Cerebellar cortex (tissue), 1 donor: ENCODE measurements around the gene NR1I2.

Source experiments
- DNase-seq: peaks from one replicate; pipeline ENCODE4 v3.0.0-alpha.2; 2015; ENCODE audit warnings: low spot score

NR1I2 gene

DNA sequence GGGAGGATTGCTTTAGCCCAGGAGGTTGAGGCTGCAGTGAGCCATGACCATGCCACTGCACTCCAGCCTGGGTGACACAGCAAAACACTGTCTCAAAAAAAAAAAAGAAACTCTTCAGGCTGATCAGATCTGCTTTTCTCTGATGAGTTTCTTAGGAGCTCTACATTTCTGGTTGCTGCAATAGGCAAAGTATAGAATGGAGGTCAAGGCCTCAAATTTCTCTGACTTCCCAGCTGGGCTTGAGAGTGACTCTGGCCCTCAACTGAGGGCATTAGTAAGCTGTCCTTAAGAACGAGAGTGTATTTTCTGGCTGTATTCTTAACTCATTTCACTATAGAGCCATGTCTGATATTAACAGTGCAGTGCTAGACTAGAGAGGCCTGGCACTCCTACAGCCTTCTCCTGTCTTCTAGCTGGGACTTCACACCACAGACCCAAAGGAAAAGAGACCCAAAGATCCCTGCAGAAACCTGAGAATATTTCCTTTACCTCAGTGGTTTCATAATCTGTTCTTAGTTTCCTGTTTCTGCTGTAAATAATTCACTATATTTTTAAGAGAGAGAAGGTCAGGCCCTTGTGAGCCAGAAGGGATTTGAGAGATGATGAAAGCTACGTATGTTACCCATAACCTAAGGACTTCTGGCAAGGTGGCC, 2.0 kb upstream of the NR1I2 start:
- DNase-seq: no peak

DNA sequence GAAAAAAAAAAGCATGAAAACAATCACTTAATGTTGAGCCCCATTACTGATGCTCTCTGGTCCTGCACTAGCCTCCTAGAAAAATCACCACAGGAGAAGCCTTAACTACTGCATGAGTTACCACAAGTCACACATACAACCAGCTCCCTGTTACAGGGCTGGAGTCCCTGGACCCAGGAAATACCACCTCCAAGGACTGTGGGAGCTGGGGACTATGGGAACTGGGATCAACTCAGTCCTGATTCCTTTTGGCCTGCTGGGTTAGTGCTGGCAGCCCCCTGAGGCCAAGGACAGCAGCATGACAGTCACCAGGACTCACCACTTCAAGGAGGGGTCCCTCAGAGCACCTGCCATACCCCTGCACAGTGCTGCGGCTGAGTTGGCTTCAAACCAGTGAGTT, 559 bp downstream of the NR1I2 start:
- no peak for DNase-seq

DNA sequence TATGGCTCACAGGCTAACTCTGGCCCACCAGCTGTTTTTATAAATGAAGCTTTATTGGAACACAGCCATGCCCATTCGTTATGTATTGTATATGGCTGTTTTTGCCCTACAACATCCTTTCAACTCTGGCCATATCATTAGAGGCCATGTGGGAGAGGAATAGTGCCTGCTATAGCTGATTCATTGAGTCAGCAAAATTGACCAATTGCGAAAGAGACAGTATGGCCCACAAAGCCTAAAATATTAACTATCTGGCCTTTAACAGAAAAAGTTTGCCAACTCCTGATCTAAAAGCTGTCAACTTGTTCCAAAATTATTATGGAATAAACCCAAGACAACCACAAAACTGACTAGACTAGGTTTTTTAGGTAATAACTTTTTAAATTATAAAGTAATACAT, 1.4 kb downstream of the NR1I2 start:
- DNase-seq: no peak

DNA sequence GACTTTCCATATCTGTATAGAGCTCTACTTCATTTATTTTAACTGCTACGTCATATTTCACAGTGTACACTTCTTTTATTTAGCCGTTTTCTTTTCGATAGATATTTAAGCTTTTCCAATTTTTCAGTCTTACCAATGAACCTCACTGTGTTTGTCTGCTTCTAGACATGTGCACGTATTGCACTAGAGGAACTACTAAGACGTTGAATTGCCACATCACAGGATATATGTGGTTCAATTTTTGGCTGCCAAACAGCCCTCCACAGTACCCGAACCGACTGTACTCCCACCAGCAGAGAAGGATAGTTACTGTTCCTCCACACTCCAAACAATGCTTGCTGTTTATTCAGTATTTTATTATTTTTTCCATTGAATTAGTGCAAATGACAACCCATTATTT, 2.0 kb downstream of the NR1I2 start:
- DNase-seq: no peak

DNA sequence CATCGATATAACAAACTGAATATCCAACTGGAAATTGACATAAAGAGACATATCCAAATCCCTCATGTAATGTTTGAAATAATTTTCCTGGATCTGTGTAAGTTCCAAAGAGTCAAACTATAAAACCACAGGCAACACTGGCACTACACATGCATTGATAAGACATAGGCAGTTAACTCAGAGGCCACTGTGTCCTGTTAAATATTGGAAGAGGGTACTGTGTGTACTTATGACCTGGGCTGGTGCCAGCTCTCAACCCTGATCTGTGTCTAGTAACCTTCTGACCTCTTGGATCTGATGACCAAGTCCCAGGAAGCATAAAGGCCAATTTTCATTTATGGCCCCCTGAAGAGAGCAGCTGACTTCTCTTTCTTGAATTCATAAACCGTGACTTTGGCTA, 4.5 kb downstream of the NR1I2 start:
- no peak for DNase-seq

DNA sequence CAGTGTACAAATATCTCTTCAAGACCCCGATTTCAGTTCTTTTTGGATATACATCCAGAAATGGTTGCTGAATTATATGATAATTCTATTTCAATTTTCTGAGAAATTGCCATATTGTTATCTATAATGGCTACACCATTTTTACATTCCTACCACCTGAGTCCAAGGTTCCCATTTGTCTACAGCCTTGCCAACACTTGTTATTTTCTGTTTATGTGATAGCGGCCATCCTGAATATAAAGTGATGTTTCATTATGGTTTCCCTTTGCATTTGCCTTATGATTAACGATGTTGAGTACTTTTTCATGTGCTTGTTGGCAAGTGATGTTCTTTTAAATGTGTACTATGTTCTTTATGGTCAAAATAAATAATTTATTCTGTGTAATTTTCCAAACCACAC, 8.5 kb downstream of the NR1I2 start:
- no peak for DNase-seq

DNA sequence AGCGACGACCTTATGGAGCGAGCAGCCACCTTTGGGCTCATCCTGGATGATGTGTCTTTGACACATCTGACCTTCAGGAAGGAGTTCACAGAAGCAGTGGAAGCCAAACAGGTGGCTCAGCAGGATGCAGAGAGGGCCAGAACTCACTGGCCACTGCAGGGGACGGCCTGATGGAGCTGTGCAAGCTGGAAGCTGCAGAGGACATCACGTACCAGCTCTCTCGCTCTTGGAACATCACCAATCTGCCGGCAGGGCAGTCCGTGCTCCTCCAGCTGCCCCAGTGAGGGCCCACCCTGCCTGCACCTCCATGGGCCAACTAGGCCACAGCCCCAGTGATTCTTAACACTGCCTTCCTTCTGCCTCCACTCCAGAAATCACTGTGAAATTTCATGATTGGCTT, 10.4 kb downstream of the NR1I2 start:
- DNase-seq: no peak

DNA sequence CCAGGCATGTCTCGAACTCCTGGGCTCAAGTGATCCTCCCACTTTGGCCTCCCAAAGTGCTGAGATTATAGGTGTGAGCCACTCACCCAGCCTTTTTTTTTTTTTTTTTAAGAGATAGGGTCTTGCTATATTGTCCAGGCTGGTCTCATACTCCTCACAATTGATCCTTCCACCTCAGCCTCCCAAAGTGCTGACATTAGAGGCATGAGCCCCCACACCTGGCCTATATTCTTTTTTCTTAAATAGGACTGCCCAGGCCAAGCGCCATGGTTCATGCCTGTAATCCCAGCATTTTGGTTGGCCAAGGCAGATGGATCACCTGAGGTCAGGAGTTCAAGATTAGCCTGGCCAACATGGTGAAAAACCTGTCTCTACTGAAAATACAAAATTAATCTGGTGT, 12.5 kb downstream of the NR1I2 start:
- no peak for DNase-seq

DNA sequence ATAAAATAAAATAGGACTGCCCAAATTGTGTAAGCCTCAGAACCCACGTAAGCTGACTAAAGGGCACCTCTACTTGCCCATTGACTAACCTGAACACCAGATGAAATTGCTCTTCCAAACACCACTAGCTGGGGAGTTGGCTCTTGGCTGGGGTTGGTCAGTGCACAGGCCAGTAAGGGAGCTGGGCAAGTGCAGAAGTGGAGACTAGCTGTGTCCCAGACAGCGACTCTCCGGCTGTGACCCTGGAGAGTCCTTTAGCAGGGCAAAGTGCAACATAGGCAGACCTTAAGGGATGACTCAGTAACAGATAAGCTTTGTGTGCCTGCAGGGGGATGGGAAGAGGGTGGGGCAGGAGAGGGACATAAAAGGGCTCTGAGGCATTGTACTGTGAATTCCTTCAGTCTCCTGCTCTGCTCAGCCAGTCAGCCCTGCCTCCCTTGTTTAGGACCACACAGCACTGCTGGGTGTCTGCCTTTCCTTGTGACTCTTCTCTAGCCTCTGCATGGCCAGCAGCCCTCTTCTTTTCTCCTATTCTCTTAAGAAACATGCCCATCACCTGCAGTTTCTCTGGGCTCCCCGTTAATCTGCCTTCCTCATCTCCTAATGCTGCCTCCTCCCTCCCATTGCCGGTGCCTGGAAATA, 13.2 kb downstream of the NR1I2 start:
- DNase-seq: no peak

DNA sequence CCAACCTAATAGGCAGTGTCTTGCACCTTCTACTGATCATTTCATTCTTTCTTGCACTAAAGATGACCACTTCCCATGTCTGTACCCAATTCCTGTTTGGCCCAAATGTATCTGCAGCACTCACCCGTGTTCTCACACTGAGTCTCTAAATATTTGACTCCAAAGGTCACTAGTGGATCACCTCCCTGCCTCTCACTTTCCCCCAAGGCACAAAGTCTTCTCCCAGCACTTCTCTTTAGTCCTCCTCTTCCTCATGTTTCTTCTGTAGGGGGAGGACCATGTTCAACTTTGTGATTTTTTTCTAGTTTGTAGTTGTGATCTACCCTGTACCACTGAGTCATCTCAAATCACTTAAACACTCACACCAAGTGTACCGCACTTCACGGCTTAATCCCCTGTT, 13.9 kb downstream of the NR1I2 start:
- DNase-seq: no peak

DNA sequence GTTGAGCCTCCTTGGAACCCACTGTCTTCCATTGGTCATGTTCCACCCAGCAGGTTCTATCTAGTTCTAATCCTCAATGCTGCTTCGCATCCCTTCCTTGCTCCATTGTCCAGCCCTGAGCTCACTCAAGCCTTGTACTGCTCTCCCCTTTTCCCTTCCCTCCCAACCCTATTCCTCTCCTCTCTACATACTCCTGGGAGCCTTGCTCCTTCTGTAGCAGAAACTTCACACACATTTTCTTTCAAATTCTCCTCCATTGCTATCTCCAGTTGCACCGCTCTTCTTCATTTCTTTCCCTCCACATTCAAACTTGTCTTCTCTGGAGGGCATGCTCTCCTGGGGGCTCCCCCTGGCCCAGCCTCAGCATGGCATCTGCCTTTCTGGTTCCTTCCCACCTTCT, 14.5 kb downstream of the NR1I2 start:
- DNase-seq: no peak

DNA sequence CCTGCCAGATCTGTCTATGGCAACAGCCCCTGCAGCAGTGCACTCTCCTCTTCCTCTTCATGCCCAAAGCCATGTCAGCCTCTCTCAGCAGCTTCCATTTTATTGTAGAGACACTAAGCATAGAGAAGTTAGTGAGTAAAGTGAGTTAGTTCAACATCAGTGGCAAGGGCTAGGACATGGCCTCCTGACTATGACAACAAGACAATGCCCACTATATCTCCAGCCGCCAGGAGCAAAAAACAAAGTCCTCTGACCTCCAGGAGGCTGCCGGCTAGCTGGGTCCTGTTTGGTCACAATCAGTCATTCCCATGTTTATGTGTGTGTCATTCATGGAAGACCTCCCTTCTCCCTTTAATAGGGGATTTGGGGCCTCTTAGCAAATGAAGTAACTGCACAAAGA, 14.9 kb downstream of the NR1I2 start:
- DNase-seq: no peak

DNA sequence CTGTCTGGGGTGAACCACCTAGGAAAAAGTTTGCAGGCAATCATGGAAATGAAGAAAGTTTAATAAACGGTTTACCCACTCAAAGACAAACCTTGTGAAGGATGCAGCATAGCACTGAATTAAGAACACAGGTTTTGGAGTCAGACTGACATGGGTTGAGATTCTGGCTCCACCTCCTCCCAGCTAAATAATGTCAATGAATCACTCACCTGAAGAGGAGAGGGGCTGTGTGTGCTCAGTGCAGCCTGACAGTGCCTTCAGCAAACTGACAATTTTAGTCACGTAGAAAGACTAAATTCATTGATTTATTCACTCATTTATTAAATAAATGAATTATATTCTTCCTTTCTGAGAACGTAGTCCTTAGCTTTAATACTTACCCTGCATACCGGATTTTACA, 18.9 kb downstream of the NR1I2 start:
- DNase-seq: no peak

DNA sequence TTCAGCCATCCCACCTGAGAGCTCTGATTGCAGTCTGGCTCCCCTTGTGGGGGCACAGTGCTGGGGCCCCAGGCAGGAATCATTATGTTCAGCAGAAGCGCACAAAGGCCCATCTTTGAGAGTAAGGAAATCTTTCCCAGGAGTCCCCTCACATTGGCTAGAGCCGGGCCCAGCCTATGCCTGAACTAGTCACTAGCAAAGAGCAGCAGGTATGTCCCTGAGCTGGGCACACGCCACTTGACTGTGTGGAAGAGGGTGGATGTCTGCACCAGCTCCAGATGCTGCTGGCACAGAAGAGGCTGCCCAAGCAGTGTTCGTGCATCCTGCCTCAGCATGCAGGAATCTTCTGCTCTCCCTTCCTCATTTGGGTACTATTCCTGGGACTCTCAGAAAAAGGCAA, 26.3 kb downstream of the NR1I2 start:
- DNase-seq: no peak

DNA sequence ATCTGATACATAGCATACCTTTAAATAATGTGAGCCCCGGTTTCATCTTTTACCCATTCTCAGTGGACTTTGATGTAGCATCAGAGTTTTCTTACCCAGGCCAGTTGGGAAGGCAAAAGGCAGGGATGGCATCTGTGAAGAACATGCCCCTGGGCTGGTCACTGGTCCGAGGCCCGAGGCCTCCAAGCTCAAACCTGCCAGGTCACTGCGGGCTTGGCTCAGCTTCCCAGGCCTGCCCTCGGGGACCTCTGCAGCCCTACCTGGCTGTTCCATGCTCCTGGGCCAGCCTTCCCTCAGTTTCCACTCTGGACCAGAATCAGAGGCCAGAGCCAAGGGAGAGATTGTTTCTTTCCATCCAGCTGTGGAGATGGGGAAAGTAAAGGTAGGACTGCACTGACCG, 26.9 kb downstream of the NR1I2 start:
- DNase-seq: no peak

DNA sequence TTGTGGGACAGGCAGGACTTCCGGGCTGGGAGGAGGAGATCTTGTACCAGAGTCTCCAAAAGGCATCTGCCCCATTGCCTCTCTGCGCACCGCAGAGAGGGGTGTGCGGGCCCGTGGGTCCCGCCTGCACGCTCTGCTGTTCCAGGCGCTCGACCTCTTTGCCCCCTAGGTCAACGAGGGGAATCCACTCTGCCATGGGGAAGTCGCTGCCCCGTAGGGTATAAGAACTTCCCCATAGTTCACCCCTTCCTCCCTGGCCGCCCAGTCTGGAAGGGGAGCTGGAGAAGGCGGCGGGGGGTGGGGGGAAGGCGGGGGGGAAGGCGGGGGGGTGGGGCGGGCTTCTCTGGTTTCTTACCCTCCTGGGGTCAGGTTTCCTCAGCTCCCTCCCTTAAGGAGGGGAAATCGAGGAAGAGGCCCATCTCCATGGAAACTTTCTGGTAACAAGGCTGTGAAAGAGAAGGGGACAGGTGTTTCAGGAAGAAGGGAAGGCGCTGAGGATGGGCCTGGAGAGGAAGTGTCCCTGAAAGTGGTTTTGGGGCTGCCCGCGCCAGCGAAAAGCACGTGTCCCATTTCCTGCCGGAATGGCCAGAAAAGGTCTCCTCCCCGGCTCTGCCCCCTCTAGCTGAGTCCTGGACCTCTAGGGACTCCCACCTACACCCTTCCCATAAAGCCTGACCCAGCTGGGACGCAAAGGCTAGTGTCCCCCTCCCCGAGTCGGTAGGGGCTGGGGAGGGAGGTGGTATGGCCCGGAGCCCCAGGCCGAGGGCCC, 27.5 kb downstream of the NR1I2 start:
- DNase-seq: no peak

DNA sequence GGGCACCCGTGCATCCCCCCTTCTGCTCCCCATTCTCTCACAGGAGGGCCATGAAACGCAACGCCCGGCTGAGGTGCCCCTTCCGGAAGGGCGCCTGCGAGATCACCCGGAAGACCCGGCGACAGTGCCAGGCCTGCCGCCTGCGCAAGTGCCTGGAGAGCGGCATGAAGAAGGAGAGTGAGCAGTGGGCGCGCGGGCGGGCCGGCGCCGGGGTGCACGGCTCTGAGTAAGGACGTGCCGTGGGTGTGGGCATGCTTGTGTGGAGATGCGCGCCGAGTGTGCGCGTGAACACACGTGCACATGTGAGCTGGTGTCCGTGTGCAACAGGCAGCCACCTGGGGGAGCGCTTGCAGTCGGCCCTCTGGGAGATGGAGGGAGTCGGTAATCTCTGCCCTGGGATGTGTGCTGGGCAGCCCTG, 28.1 kb downstream of the NR1I2 start:
- no peak for DNase-seq

DNA sequence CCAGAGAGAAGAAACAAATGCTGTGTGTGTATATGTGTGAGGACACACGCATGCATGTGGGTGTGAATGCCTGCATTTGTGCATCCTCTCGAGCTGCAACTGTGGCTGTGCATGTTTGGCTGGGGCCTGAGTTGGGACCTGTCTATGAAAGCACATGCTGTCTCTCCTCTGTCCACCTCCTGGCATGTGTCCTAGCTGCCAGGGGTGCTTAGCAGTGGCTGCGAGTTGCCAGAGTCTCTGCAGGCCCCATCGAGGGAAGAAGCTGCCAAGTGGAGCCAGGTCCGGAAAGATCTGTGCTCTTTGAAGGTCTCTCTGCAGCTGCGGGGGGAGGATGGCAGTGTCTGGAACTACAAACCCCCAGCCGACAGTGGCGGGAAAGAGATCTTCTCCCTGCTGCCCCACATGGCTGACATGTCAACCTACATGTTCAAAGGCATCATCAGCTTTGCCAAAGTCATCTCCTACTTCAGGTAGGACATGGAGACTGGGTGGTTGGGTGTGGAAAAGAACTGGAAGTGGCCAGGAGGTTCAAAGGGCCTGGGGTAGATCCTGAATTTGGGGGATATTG, 30.7 kb downstream of the NR1I2 start:
- no peak for DNase-seq

DNA sequence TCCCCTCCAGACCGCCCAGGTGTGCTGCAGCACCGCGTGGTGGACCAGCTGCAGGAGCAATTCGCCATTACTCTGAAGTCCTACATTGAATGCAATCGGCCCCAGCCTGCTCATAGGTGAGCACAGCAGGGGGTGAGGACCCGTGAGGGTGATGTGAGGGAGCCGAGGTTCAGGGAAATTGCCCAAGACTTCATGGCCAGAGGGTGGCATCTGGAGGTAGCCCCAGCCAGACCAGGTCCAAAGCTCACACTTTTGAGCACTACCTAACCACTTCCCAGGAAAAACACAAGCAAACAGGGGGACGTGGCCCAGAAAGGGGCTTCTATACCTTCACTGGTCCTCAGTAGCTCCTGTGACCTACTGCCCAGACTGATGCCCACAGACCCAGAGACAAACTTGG, 33.8 kb downstream of the NR1I2 start:
- no peak for DNase-seq

DNA sequence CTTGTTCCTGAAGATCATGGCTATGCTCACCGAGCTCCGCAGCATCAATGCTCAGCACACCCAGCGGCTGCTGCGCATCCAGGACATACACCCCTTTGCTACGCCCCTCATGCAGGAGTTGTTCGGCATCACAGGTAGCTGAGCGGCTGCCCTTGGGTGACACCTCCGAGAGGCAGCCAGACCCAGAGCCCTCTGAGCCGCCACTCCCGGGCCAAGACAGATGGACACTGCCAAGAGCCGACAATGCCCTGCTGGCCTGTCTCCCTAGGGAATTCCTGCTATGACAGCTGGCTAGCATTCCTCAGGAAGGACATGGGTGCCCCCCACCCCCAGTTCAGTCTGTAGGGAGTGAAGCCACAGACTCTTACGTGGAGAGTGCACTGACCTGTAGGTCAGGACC, 35.2 kb downstream of the NR1I2 start:
- no peak for DNase-seq

DNA sequence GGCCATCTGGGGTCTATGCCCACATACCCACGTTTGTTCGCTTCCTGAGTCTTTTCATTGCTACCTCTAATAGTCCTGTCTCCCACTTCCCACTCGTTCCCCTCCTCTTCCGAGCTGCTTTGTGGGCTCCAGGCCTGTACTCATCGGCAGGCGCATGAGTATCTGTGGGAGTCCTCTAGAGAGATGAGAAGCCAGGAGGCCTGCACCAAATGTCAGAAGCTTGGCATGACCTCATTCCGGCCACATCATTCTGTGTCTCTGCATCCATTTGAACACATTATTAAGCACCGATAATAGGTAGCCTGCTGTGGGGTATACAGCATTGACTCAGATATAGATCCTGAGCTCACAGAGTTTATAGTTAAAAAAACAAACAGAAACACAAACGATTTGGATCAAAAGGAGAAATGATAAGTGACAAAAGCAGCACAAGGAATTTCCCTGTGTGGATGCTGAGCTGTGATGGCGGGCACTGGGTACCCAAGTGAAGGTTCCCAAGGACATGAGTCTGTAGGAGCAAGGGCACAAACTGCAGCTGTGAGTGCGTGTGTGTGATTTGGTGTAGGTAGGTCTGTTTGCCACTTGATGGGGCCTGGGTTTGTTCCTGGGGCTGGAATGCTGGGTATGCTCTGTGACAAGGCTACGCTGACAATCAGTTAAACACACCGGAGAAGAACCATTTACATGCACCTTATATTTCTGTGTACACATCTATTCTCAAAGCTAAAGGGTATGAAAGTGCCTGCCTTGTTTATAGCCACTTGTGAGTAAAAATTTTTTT, 35.9 kb downstream of the NR1I2 start:
- no peak for DNase-seq

DNA sequence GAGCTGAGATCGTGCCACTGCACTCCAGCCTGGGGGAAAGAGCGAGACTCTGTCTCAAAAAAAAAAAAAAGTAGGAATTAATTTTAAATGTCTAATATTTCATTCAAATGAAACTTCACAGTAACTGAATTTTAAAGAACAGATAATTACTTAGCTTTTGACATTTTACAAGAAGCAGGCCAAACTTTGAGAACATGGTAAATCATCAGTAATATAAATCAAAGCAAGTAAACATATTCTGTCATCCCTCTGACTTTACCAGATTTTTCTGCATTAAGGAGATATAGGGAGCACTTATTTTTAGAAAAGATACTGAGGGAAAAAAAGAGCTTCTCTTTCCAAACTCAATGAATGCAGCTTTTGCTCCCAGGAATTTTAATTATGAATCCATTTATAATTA, 37.0 kb downstream of the NR1I2 start:
- no peak for DNase-seq
